ENCODE data around the gene ZBTB2.

Gene ZBTB2

GRCh38 chr6:151422981-151423380 lies 31.6 kb upstream of the ZBTB2 start:
- Histone ChIP-seq H3K4me2 (no peak overlapping the region), H2AFZ (ENCODE audit: low read depth) (no peak overlapping the region), H3K79me2 (ENCODE audit: insufficient read depth, low read depth) (no peaks in the 10 kb centered on the region), H3K36me3 (ENCODE audit: insufficient read depth) (no peaks in the 10 kb centered on the region), H3K9ac (no peak overlapping the region), H4K20me1 (ENCODE audit: insufficient read depth) (no peaks in the 10 kb centered on the region), H3K27ac (no peak overlapping the region), H3K4me1 (ENCODE audit: low read depth, poor library complexity, severe bottlenecking) (no peaks in the 10 kb centered on the region), H3K4me3 (IDR thresholded peaks at IDR 0.05; ENCODE audit: insufficient read depth, low read depth, low read length) (no peak overlapping the region), H3K27me3 (ENCODE audit: insufficient read depth, low read depth) (no peaks in the 10 kb centered on the region)
- no peak for TF ChIP-seq CTCF (conservative IDR thresholded peaks at IDR 0.05; ENCODE audit: low read depth, low read length)

- H3K4me3 ChIP-seq (IDR thresholded peaks at IDR 0.05; ENCODE audit: insufficient read depth, low read depth, low read length) = no peak overlapping the region
- H3K79me2 ChIP-seq (ENCODE audit: insufficient read depth, low read depth) = no peaks in the 10 kb centered on the region
- no peak overlapping the region for H3K9ac ChIP-seq
Observed at GRCh38 chr6:151417477-151417876, 26.1 kb upstream of the ZBTB2 start.

GRCh38 chr6:151414641-151415260 lies 23.4 kb upstream of the ZBTB2 start:
- no peak overlapping the region for H2AFZ ChIP-seq (ENCODE audit: low read depth)
- TF ChIP-seq CTCF (conservative IDR thresholded peaks at IDR 0.05; ENCODE audit: low read depth, low read length) = no peak
- no peaks in the 10 kb centered on the region for H3K36me3 ChIP-seq (ENCODE audit: insufficient read depth)
- no peak overlapping the region for H3K9ac ChIP-seq
- H3K79me2 ChIP-seq (ENCODE audit: insufficient read depth, low read depth) = no peaks in the 10 kb centered on the region
- H3K27me3 ChIP-seq (ENCODE audit: insufficient read depth, low read depth) = no peaks in the 10 kb centered on the region
- no peaks in the 10 kb centered on the region for H3K4me1 ChIP-seq (ENCODE audit: low read depth, poor library complexity, severe bottlenecking)
- H3K4me3 ChIP-seq (IDR thresholded peaks at IDR 0.05; ENCODE audit: insufficient read depth, low read depth, low read length) = no peak overlapping the region
- no peaks in the 10 kb centered on the region for H4K20me1 ChIP-seq (ENCODE audit: insufficient read depth)
- no peak overlapping the region for H3K4me2 ChIP-seq
- no peak overlapping the region for H3K27ac ChIP-seq

More at GRCh38 chr6:151417477-151417876, 26.1 kb upstream of the ZBTB2 start:
- no peaks in the 10 kb centered on the region for H3K4me1 ChIP-seq (ENCODE audit: low read depth, poor library complexity, severe bottlenecking)
- no peaks in the 10 kb centered on the region for H3K27me3 ChIP-seq (ENCODE audit: insufficient read depth, low read depth)
- H3K4me2 ChIP-seq = no peak overlapping the region
- H3K27ac ChIP-seq = no peak overlapping the region
- no peak for TF ChIP-seq CTCF (conservative IDR thresholded peaks at IDR 0.05; ENCODE audit: low read depth, low read length)
- no peaks in the 10 kb centered on the region for H3K36me3 ChIP-seq (ENCODE audit: insufficient read depth)
- H4K20me1 ChIP-seq (ENCODE audit: insufficient read depth) = no peaks in the 10 kb centered on the region
- no peak overlapping the region for H2AFZ ChIP-seq (ENCODE audit: low read depth)

- no peak overlapping the region for H3K9ac ChIP-seq
- no peak for TF ChIP-seq CTCF (conservative IDR thresholded peaks at IDR 0.05; ENCODE audit: low read depth, low read length)
- no peaks in the 10 kb centered on the region for H3K36me3 ChIP-seq (ENCODE audit: insufficient read depth)
- no peak overlapping the region for H3K4me3 ChIP-seq (IDR thresholded peaks at IDR 0.05; ENCODE audit: insufficient read depth, low read depth, low read length)
- H2AFZ ChIP-seq (ENCODE audit: low read depth) = no peak overlapping the region
- no peaks in the 10 kb centered on the region for H3K4me1 ChIP-seq (ENCODE audit: low read depth, poor library complexity, severe bottlenecking)
- H3K27ac ChIP-seq = no peak overlapping the region
- H4K20me1 ChIP-seq (ENCODE audit: insufficient read depth) = no peaks in the 10 kb centered on the region
- H3K79me2 ChIP-seq (ENCODE audit: insufficient read depth, low read depth) = no peaks in the 10 kb centered on the region
- H3K4me2 ChIP-seq = no peak overlapping the region
- H3K27me3 ChIP-seq (ENCODE audit: insufficient read depth, low read depth) = no peaks in the 10 kb centered on the region
Observed at GRCh38 chr6:151413372-151414145, 22.2 kb upstream of the ZBTB2 start.

Measured in KMS-11 (cell line).